ENCODE results near the gene KDM3A.

The KDM3A gene

GRCh38 chr2:86464652-86465051 is 23.5 kb downstream of the KDM3A start:
- Histone ChIP-seq H3K4me1 (ENCODE audit: control insufficient read depth, insufficient read depth, low read length) (no peaks in the 10 kb centered on the region), H3K9ac (ENCODE audit: low read length) (no peak overlapping the region), H3K27me3 (ENCODE audit: control insufficient read depth, insufficient read depth, low read length) (no peaks in the 10 kb centered on the region), H3K9me3 (ENCODE audit: control insufficient read depth, low read length) (no peaks in the 10 kb centered on the region), H3K36me3 (ENCODE audit: control insufficient read depth, insufficient read depth, low read length) (peaks cover 6% of the 10 kb centered on the region), H3K4me3 (ENCODE audit: low read length) (no peak overlapping the region)

GRCh38 chr2:86466306-86466705 is 25.1 kb downstream of the KDM3A start:
- H3K27me3 ChIP-seq (ENCODE audit: control insufficient read depth, insufficient read depth, low read length) = no peaks in the 10 kb centered on the region
- peaks cover 5% of the 10 kb centered on the region for H3K36me3 ChIP-seq (ENCODE audit: control insufficient read depth, insufficient read depth, low read length)
- no peak overlapping the region for H3K4me3 ChIP-seq (ENCODE audit: low read length)
- no peaks in the 10 kb centered on the region for H3K4me1 ChIP-seq (ENCODE audit: control insufficient read depth, insufficient read depth, low read length)
- H3K9me3 ChIP-seq (ENCODE audit: control insufficient read depth, low read length) = no peaks in the 10 kb centered on the region
- H3K9ac ChIP-seq (ENCODE audit: low read length) = no peak overlapping the region

DNA sequence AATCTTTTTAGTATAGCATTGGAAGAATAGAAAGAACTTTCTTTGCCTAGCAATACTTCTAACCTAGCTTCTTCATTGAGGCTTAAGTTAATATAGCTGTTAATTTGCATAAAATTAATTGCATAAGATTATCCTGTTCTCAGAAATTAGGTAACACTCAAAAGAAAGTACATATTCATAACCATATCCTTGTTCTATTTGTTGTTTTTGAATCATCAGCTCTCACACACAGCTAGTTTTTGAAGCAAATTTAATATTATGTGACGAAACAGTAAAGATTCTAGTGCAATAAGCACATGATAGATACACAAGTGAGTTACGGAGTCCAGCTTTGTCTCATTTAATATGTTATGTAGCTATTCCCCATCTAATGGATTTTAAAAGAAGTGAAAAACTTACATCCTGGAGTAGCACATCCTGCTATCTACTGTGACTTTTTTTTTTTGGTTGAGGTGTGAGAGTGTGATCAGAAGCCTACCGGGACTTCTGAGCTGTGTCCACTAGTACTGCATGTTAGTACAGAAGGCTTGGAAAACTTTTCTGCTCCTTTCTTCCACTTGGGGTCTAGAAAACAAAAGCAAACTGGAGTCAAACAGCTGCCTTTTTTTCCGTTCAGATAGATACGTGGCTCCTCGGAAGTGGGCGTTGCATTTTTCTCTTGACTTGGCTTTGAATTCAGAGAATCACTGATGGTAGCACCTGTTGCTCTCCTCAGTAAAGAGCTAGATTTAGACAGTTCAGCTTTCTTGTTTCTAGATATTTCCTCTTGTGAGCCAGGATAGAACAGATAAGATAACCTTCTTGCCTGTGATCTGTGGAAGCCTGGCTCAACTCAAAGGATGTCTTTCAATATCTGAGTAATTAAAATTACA is 27.2 kb downstream of the KDM3A start:
- H3K9ac ChIP-seq (ENCODE audit: low read length) = no peak overlapping the region
- H3K36me3 ChIP-seq (ENCODE audit: control insufficient read depth, insufficient read depth, low read length) = peaks cover 3% of the 10 kb centered on the region
- H3K9me3 ChIP-seq (ENCODE audit: control insufficient read depth, low read length) = no peaks in the 10 kb centered on the region
- H3K4me1 ChIP-seq (ENCODE audit: control insufficient read depth, insufficient read depth, low read length) = no peaks in the 10 kb centered on the region
- no peak overlapping the region for H3K4me3 ChIP-seq (ENCODE audit: low read length)
- no peaks in the 10 kb centered on the region for H3K27me3 ChIP-seq (ENCODE audit: control insufficient read depth, insufficient read depth, low read length)

GRCh38 chr2:86470890-86471289 is 29.7 kb downstream of the KDM3A start:
- Histone ChIP-seq H3K4me3 (ENCODE audit: low read length) (no peak overlapping the region), H3K9ac (ENCODE audit: low read length) (no peak overlapping the region), H3K27me3 (ENCODE audit: control insufficient read depth, insufficient read depth, low read length) (no peaks in the 10 kb centered on the region), H3K36me3 (ENCODE audit: control insufficient read depth, insufficient read depth, low read length) (peaks cover 3% of the 10 kb centered on the region), H3K4me1 (ENCODE audit: control insufficient read depth, insufficient read depth, low read length) (no peaks in the 10 kb centered on the region), H3K9me3 (ENCODE audit: control insufficient read depth, low read length) (no peaks in the 10 kb centered on the region)

- Histone ChIP-seq H3K36me3 (ENCODE audit: control insufficient read depth, insufficient read depth, low read length) (peaks cover 3% of the 10 kb centered on the region), H3K4me1 (ENCODE audit: control insufficient read depth, insufficient read depth, low read length) (no peaks in the 10 kb centered on the region), H3K9ac (ENCODE audit: low read length) (no peak overlapping the region), H3K4me3 (ENCODE audit: low read length) (no peak overlapping the region), H3K9me3 (ENCODE audit: control insufficient read depth, low read length) (no peaks in the 10 kb centered on the region), H3K27me3 (ENCODE audit: control insufficient read depth, insufficient read depth, low read length) (no peaks in the 10 kb centered on the region)
Measured at GRCh38 chr2:86471637-86472036, 30.5 kb downstream of the KDM3A start.

DNA sequence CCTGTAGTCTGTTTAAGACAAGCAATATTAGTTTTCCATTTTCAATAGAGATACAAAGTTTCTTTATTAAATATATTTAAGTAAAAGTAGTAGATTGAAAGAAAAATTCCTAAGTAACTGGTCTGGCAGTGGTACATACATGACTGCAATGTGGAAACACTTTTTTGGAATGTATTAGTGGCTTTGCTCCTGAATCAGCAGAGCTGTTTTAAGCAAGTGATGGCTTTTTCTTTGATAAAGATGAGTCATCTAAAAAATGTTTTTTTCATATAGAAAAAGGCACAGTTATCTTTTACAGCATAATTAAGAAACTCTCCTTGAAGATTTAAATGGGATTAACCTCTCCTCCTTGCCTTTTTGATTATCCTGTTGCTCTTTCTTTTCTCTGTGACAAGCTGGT is 34.9 kb downstream of the KDM3A start:
- H3K9ac ChIP-seq (ENCODE audit: low read length) = no peak overlapping the region
- no peaks in the 10 kb centered on the region for H3K9me3 ChIP-seq (ENCODE audit: control insufficient read depth, low read length)
- H3K36me3 ChIP-seq (ENCODE audit: control insufficient read depth, insufficient read depth, low read length) = no peaks in the 10 kb centered on the region
- H3K4me1 ChIP-seq (ENCODE audit: control insufficient read depth, insufficient read depth, low read length) = peaks cover 4% of the 10 kb centered on the region
- no peaks in the 10 kb centered on the region for H3K27me3 ChIP-seq (ENCODE audit: control insufficient read depth, insufficient read depth, low read length)
- H3K4me3 ChIP-seq (ENCODE audit: low read length) = no peak overlapping the region

GRCh38 chr2:86476918-86477317 is 35.7 kb downstream of the KDM3A start:
- Histone ChIP-seq H3K9me3 (ENCODE audit: control insufficient read depth, low read length) (no peaks in the 10 kb centered on the region), H3K9ac (ENCODE audit: low read length) (no peak overlapping the region), H3K36me3 (ENCODE audit: control insufficient read depth, insufficient read depth, low read length) (peaks cover 3% of the 10 kb centered on the region), H3K27me3 (ENCODE audit: control insufficient read depth, insufficient read depth, low read length) (no peaks in the 10 kb centered on the region), H3K4me3 (ENCODE audit: low read length) (no peak overlapping the region), H3K4me1 (ENCODE audit: control insufficient read depth, insufficient read depth, low read length) (peaks cover 4% of the 10 kb centered on the region)

DNA sequence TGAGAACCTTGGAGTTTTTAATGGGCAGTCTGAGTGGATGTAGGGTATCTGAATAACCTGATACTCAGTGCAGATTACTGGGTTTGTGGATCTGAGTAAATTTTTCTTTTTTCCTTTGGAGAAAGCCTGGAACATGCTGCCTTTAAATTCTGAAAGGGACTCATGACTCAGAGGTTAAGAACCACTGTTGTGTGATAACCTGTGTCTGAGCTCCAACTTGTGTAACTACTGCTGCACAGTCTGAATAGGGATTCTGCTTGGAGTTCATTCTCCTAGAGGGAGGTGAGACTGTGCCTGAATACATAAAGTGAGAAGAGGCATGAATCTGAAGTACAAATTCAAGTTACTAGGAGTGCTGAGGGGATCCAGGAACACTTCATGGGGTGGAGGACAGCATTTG is 36.2 kb downstream of the KDM3A start:
- no peak overlapping the region for H3K9ac ChIP-seq (ENCODE audit: low read length)
- H3K9me3 ChIP-seq (ENCODE audit: control insufficient read depth, low read length) = no peaks in the 10 kb centered on the region
- peaks cover 4% of the 10 kb centered on the region for H3K36me3 ChIP-seq (ENCODE audit: control insufficient read depth, insufficient read depth, low read length)
- H3K27me3 ChIP-seq (ENCODE audit: control insufficient read depth, insufficient read depth, low read length) = no peaks in the 10 kb centered on the region
- peaks cover 4% of the 10 kb centered on the region for H3K4me1 ChIP-seq (ENCODE audit: control insufficient read depth, insufficient read depth, low read length)
- no peak overlapping the region for H3K4me3 ChIP-seq (ENCODE audit: low read length)

- H3K4me1 ChIP-seq (ENCODE audit: control insufficient read depth, insufficient read depth, low read length) = peaks cover 4% of the 10 kb centered on the region
- no peak overlapping the region for H3K4me3 ChIP-seq (ENCODE audit: low read length)
- no peak overlapping the region for H3K9ac ChIP-seq (ENCODE audit: low read length)
- H3K9me3 ChIP-seq (ENCODE audit: control insufficient read depth, low read length) = no peaks in the 10 kb centered on the region
- H3K36me3 ChIP-seq (ENCODE audit: control insufficient read depth, insufficient read depth, low read length) = peaks cover 9% of the 10 kb centered on the region
- no peaks in the 10 kb centered on the region for H3K27me3 ChIP-seq (ENCODE audit: control insufficient read depth, insufficient read depth, low read length)
Measured at GRCh38 chr2:86480105-86480504, 38.9 kb downstream of the KDM3A start.

GRCh38 chr2:86482034-86482433 is 40.9 kb downstream of the KDM3A start:
- H3K4me1 ChIP-seq (ENCODE audit: control insufficient read depth, insufficient read depth, low read length) = peaks cover 4% of the 10 kb centered on the region
- no peaks in the 10 kb centered on the region for H3K9me3 ChIP-seq (ENCODE audit: control insufficient read depth, low read length)
- H3K9ac ChIP-seq (ENCODE audit: low read length) = no peak overlapping the region
- peaks cover 9% of the 10 kb centered on the region for H3K36me3 ChIP-seq (ENCODE audit: control insufficient read depth, insufficient read depth, low read length)
- H3K27me3 ChIP-seq (ENCODE audit: control insufficient read depth, insufficient read depth, low read length) = no peaks in the 10 kb centered on the region
- no peak overlapping the region for H3K4me3 ChIP-seq (ENCODE audit: low read length)

GRCh38 chr2:86484385-86484784 is 43.2 kb downstream of the KDM3A start:
- Histone ChIP-seq H3K4me3 (ENCODE audit: low read length) (no peak overlapping the region), H3K9ac (ENCODE audit: low read length) (no peak overlapping the region), H3K9me3 (ENCODE audit: control insufficient read depth, low read length) (no peaks in the 10 kb centered on the region), H3K36me3 (ENCODE audit: control insufficient read depth, insufficient read depth, low read length) (peaks cover 13% of the 10 kb centered on the region), H3K27me3 (ENCODE audit: control insufficient read depth, insufficient read depth, low read length) (no peaks in the 10 kb centered on the region), H3K4me1 (ENCODE audit: control insufficient read depth, insufficient read depth, low read length) (peaks cover 4% of the 10 kb centered on the region)

- H3K4me3 ChIP-seq (ENCODE audit: low read length) = no peak overlapping the region
- H3K9me3 ChIP-seq (ENCODE audit: control insufficient read depth, low read length) = no peaks in the 10 kb centered on the region
- no peaks in the 10 kb centered on the region for H3K27me3 ChIP-seq (ENCODE audit: control insufficient read depth, insufficient read depth, low read length)
- peaks cover 20% of the 10 kb centered on the region for H3K36me3 ChIP-seq (ENCODE audit: control insufficient read depth, insufficient read depth, low read length)
- peaks cover 2% of the 10 kb centered on the region for H3K4me1 ChIP-seq (ENCODE audit: control insufficient read depth, insufficient read depth, low read length)
- H3K9ac ChIP-seq (ENCODE audit: low read length) = no peak overlapping the region
Measured at GRCh38 chr2:86485103-86485502, 43.9 kb downstream of the KDM3A start.
